Hepatocyte (in vitro differentiated cells): ENCODE results near the gene SLC10A3.

Experiments
- EZH2 ChIP-seq: fragments of 200-600 bp; sonication (generic); IDR thresholded peaks from 2 replicates; pipeline ENCODE4 v1.6.1; 2016; ENCODE audit warnings: antibody characterized with exemption, mild to moderate bottlenecking, borderline replicate concordance
- EZH2phosphoT487 ChIP-seq: fragments of 200-600 bp; sonication (generic); IDR thresholded peaks from one replicate; pipeline ENCODE4 v1.6.1; 2018; ENCODE audit warnings: antibody characterized with exemption, mild to moderate bottlenecking, low read depth, moderate library complexity; ENCODE audit not compliant: unreplicated experiment, severe bottlenecking
- TF ChIP-seq, protein P1 (sequence below): fragments of 200-600 bp; sonication (generic); IDR thresholded peaks from 2 replicates; pipeline ENCODE4 v1.5.1; 2016; ENCODE audit warnings: antibody characterized with exemption, mild to moderate bottlenecking; ENCODE audit not compliant: poor library complexity

DNA sequence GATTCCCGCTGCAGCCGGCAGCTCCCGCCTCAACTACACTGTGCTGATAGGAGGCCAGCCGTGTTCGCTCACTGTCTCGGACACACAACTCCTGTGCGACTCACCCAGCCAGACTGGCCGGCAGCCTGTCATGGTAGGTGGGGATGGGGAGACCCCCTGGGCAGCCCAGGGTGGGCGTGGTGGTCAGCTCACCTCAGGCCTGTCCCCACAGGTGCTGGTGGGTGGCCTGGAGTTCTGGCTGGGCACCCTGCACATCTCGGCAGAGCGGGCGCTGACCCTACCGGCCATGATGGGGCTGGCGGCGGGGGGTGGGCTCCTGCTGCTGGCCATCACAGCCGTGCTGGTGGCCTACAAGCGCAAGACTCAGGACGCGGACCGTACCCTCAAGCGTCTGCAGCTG is 22.9 kb downstream of the SLC10A3 start:
- TF ChIP-seq, protein P1, sequence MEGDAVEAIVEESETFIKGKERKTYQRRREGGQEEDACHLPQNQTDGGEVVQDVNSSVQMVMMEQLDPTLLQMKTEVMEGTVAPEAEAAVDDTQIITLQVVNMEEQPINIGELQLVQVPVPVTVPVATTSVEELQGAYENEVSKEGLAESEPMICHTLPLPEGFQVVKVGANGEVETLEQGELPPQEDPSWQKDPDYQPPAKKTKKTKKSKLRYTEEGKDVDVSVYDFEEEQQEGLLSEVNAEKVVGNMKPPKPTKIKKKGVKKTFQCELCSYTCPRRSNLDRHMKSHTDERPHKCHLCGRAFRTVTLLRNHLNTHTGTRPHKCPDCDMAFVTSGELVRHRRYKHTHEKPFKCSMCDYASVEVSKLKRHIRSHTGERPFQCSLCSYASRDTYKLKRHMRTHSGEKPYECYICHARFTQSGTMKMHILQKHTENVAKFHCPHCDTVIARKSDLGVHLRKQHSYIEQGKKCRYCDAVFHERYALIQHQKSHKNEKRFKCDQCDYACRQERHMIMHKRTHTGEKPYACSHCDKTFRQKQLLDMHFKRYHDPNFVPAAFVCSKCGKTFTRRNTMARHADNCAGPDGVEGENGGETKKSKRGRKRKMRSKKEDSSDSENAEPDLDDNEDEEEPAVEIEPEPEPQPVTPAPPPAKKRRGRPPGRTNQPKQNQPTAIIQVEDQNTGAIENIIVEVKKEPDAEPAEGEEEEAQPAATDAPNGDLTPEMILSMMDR: no peak
- TF ChIP-seq EZH2 (no peak), EZH2phosphoT487 (no peak)
